Cerebellar cortex (tissue), 1 donor: ENCODE measurements around the gene UCP3.
"Not testable (repeated sequence)": the region's sequence is repeated elsewhere in the genome, so short reads cannot be mapped to it uniquely, and the experiment has no call there.

Experiments used
- DNase-seq: peaks from one replicate; pipeline ENCODE4 v3.0.0-alpha.2; 2015; ENCODE audit warnings: low spot score

UCP3 gene

GRCh38 chr11:74000307-74001133 is 8.4 kb downstream of the UCP3 start:
- DNase-seq, result no peak

DNA sequence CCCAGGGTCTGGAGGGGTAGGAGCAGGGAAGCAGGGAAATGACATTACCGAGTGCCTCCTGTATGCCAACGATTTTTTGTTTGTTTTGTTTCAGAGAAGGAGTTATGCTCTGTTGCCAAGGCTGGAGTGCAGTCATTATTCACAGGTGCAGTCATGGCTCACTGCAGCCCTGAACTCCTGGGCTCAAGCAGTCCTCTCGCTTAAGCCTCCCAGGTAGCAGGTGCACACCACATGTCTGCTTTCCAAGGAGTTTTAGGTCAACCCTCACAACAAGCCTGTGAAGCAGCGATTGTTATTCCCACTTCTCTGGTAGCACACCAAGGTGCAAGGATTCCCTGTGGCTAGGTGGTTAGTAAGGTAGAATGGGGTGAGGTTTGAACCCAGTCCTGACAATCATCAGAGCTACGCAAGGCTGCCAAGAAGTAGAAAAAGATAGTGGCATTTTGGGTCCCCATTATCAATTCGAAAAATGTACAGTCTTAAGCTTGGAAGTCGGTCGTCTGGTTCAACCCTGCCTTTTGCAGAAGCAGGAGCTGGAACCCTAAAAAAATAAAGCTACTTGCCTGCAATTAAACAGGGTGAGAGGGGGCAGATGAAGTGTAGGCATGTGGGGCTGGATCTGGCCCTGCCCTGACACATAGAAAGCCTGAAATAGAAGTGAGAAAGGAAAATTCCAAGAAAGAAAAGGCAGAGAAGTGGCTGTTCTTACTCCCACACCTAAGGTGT is 9.1 kb downstream of the UCP3 start:
- DNase-seq, result no peak

GRCh38 chr11:73998846-73999575 is 9.9 kb downstream of the UCP3 start:
- DNase-seq, result no peak

DNA sequence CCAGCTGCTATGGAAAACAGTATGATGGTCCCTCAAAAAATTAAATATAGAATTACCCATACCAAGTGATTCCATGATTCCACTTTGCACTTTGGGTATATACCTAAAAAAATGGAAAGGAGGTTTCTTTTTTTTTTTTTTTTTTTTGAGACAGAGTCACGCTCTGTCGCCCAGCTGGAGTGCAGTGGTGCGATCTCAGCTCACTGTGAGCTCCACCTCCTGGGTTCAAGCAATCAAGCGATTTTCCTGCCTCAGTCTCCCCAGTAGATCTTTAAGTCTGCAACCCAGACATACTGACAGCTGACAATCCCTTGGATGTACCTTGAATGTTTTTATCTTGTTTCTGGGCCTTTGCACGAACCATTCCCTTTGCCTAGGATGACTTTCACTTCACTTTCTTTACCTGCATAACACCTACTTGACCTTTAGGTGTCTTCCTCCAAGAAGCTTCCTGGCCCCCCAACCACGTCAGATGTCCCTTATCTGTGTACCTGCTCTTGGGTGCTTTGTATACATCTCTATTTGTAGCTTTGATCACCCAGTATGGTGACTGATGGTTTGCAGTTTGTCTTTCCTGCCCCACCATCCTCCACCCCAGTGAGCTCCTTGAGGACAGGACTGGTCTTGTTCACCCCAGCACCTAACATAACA is 11.6 kb downstream of the UCP3 start:
- DNase-seq, result no peak

- no peak for DNase-seq
Measured at GRCh38 chr11:73996161-73996747, 12.6 kb downstream of the UCP3 start.

GRCh38 chr11:73995731-73996130 is 13.2 kb downstream of the UCP3 start:
- DNase-seq, result no peak

DNA sequence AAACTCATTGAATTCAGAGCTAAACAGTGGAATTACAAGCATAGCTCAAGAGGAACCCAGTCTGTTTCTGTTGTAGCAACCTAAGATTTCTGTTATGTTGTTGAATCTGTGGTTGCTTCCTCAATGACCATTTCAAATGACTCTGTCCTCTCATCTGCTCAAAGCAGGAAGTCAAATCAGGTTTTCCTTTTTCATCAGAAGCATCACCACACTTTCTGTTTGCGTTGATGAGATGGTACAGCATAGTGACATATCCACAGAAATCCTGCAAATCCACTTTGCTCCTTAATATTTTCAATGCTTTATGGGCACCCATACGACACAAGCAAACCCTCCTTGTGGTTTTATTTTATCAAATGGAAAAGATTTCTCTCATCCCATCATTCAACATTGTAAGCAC is 13.6 kb downstream of the UCP3 start:
- DNase-seq, result no peak

DNA sequence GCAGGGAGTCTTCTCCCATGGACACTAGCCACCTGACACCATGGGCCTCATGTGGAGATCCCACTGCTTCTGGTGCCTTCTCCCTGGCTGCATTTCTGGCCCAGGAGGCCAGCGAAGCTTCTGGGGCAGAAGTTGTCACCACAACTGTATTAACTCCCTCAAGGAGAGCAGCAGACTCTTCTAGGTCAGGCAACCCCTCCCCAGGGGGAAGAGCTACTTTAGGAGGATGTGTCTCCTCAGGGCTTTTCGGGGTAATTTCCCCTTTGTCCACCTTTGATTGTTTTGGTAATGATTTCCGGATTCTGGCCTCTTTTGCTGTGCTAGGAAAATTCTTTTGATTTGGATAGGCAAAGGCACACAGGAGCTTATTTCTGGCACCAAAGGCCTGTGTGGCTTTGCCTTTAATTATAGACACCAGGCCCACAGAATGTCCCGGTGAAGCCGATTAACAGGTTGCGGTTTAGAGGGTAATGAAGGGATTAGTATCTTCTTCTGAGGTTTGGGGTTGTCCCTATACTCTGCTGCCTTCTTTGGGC is 17.3 kb downstream of the UCP3 start:
- no peak for DNase-seq

DNA sequence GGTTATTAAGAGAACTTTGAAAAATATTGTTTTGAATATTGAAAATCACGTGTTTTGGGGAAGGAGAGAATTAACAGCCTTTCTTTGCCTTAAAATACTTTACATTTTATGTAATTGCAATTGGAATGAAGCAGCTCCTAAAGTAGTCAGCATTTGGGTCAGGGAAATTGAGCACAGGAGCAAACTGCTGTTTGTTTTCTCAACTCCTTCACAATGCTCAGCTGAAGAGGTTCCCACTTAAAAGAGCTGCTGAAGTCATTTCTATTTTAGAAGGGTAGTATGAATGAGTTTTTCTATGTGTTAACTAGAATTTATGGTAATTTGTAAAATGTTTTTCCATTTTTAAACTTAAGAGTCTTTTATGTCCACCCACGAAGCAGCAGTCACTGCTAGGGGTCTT is 18.2 kb downstream of the UCP3 start:
- no peak for DNase-seq

GRCh38 chr11:73989156-73989555 is 19.7 kb downstream of the UCP3 start:
- no peak for DNase-seq

DNA sequence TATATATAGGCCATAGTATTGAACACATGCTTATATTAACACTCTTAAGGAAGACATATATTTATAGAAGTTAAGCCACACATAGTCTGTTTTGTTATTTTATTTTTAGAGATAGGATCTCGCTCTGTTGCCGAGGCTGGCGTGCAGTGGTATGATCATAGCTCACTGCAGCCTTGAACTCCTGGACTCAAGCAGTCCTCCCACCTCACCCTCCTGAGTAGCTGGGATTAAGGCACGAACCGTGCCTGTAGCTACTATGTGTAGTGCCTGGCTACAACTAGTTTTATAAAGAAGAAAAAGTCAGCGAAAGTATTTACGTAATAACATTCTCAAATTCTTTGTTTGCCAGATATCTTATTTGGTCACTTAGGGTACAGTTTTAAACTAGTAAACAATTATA is 20.7 kb downstream of the UCP3 start:
- DNase-seq, result no peak

GRCh38 chr11:73985661-73986060 is 23.2 kb downstream of the UCP3 start:
- DNase-seq, result not testable (repeated sequence)

GRCh38 chr11:73983741-73984538 is 24.9 kb downstream of the UCP3 start:
- no peak for DNase-seq

DNA sequence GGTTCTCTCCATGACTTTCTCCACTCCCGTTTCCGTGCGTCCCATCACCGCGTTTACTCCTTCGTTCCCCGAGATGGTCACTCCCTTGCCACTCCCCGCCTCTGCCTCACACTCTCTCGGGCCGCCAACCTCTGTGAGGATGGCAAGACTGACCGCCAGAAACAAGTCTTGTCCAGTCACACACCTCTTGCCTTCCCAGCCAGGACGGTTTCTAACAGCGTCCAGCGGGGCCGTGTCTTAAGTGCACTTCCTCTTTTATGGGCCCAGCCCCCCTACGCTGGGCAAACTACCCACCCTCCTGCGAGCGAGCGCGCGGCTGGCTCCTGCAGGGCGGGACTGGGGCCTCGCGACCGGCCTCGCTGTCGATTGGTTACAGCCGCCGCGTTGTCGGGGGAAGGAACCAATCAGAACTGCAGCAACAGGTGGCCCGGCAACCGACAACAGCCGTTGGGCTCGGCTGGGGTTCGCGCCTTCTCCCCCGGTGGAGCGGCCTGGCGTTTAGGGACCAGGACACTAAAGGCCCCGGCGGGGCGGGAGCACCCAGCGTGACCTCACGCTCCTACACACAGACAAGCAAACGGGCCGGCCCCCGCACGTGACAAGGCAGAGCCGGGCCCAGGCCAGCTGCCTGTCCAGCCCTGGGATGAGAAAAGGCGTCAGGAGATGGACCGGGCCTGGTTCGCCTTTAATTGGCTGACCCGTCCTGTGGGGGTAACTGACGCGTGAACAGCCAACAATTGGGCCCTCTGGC is 25.7 kb downstream of the UCP3 start:
- DNase-seq, result peak; percentile 90

DNA sequence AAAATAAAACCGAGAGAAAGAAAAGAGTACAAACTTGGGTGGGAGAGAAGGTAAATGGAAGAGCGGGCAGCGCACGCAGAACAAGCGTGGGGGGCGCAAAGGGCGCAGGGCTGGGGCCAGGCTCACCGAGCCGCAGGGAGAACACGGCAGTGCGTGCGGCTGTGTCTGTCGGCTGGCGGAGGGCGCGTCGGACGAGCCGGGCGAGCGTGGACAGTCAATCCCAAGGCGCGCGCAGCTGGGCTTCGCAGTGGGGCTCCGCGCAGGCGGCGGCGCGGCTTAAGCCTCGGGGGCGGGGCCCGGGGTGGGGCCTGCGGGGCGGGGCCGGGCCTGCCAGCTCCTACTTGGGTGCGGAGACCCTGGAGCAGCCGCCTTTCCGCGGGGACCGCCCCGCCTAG is 26.3 kb downstream of the UCP3 start, which contains the start of gene UCP2:
UCP2 (minus strand) TSS at position 249 of the 395 bp plus-strand sequence. CDS start 4,465 bp downstream, outside the sequence.
- DNase-seq, result no peak

- DNase-seq, result no peak
Measured at GRCh38 chr11:73981051-73981805, 27.7 kb downstream of the UCP3 start.

- DNase-seq, result no peak
Measured at GRCh38 chr11:73980001-73980961, 28.6 kb downstream of the UCP3 start.

GRCh38 chr11:73978576-73979086 is 30.3 kb downstream of the UCP3 start:
- DNase-seq, result no peak
